Sigmoid colon (tissue), 4 donors: ENCODE measurements around the gene BTBD9.

Experiments
- CTCF ChIP-seq, 4 experiments: fragments of 450-650 bp in 3 of 4; fragments of 200-600 bp in 1 of 4; IDR thresholded peaks; one replicate each; pipeline ENCODE4 v1.5.1; 2016 to 2019; ENCODE audit warnings: antibody characterized with exemption in 4 of 4, mild to moderate bottlenecking in 3 of 4, moderate library complexity in 2 of 4
- POLR2A ChIP-seq, 2 donors: fragments of 450-650 bp; IDR thresholded peaks; one replicate each; pipeline ENCODE4 v1.6.1; 2016; ENCODE audit warnings: antibody characterized with exemption in 2 of 2, mild to moderate bottlenecking in 2 of 2, moderate library complexity in 2 of 2
- POLR2AphosphoS5 ChIP-seq, 4 donors: sonication (generic); formaldehyde crosslinking; IDR thresholded peaks; one replicate each; pipeline ENCODE4 v1.6.1; 2017; ENCODE audit warnings: antibody characterized with exemption in 4 of 4

GRCh38 chr6:38179794-38180430, 459.8 kb downstream of the BTBD9 start:
- TF ChIP-seq CTCF (IDR thresholded peaks at IDR 0.05), result no peak
- TF ChIP-seq POLR2A (IDR thresholded peaks at IDR 0.05), result no peak
- TF ChIP-seq POLR2AphosphoS5 (IDR thresholded peaks at IDR 0.05), result no peak
